Stimulated activated CD4-positive, alpha-beta T cell treated with anti-CD3 and anti-CD28 coated beads, Interleukin-4, amount 100 ng/mL, for 24 hours (primary cell): ENCODE data around the gene IFI27L1.

ENCODE experiments used
- DNase-seq: peaks from one replicate; pipeline ENCODE4 v3.0.0-alpha.2; 2020

IFI27L1 gene

GRCh38 chr14:94138251-94138650 lies 57.1 kb downstream of the IFI27L1 start:
- DNase-seq, result no peak

DNA sequence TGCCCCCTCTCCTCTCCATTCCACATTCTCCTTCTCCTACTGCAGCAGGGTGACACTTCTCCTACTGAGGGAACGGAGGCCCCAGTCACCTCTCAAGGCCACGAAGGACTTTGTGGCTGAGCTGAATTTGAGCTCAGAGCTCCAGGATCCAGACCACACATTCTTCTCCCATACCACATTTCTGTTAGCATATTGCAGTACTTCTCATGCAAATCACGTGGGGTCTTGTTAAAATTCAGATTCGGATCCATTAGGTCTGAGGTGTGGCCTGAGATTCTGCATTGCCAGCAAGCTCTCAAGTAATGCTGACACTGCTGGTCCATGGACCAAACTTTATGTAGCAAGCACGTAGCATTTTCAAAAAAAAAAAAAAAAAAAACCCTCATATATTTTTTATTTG lies 57.9 kb downstream of the IFI27L1 start:
- no peak for DNase-seq

GRCh38 chr14:94139421-94139820 lies 58.3 kb downstream of the IFI27L1 start:
- DNase-seq, result no peak

DNA sequence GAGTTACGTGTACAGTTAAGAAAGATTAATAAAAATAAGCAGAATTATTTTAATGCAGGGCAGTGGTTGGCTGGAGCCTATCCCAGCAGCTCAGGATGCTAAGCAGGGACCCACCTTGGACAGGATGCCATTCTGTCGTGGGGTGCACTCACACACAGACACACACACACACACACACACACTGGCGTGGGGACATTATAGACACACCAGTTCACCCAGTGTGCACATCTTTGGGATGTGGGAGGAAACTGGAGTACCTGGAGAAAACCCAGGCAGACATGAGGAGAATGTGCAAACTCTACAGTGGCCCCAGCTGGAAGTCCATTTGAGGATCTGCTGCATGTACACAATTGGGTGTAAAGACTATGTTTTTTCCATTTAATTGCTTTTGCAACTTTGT lies 61.1 kb downstream of the IFI27L1 start:
- DNase-seq, result no peak

DNA sequence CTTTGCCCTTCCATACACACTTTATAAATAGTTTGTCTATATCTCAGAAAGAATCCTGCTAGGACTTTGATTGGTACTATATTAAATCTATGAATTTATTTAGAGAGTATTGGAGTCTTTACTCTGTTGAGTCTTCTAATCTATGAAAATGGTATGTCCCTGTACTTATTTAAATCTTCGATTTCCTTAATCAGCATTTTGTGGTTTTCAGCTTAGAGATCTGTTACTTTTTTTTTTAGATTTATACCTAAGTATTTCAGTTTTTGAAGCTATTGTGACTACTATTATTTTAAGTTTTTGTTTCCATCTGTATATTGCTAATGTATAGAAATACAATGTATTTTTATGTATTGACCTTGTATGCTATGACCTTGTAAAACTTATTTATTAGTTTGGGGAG lies 61.7 kb downstream of the IFI27L1 start:
- DNase-seq, result no peak

GRCh38 chr14:94143239-94143638 lies 62.1 kb downstream of the IFI27L1 start:
- DNase-seq, result no peak

- no peak for DNase-seq
These were observed 62.6 kb downstream of the IFI27L1 start for GRCh38 chr14:94143711-94144110.

DNA sequence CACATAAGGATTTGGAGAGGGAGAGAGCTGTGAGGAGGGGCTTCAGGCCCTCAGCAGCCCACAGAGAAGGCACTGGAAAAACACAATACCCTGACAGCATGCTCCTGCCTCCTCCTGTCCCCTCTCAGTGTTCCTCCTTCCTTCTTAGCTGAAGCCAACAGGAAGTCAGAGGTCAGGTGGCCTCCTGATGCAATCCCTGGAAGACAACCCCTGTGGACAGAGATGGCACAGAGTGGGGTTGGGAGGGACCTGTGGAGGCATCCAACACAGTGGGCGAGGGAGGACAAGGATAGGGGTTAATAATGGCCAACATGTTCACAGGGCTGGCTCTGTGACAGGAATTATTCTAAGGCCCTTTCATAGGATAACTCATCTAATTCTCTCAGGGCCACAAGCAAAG lies 63.7 kb downstream of the IFI27L1 start:
- no peak for DNase-seq

- DNase-seq, result no peak
These were observed 64.9 kb downstream of the IFI27L1 start for GRCh38 chr14:94145902-94146527.
